WTC11 (cell line): ENCODE data around the gene MIOX. TPM values are rescaled to one million over a fixed set of nuclear protein-coding genes. Genes with fewer than 3 reads are reported as not detected.

Source experiments
- ATAC-seq: fragments of 200-7000 bp; cut with Tn5 transposase; 2 replicates; pipeline ENCODE4 v1.10.0; 2021; ENCODE audit warnings: mild to moderate bottlenecking, moderate library complexity
- CTCF ChIA-PET: fragments of 300-600 bp; sonication (Branson Sonifier 250); formaldehyde crosslinking; loops from one replicate; lab custom pipeline; 2021; ENCODE audit warnings: antibody characterized with exemption; lab: Charles Lee
- POLR2A ChIA-PET: fragments of 350-600 bp; sonication (Branson Sonifier 250); formaldehyde crosslinking; loops from one replicate; lab custom pipeline; 2021; ENCODE audit warnings: antibody characterized with exemption; lab: Charles Lee
- DNase-seq: peaks from one replicate; pipeline ENCODE4 v3.0.0; 2021; ENCODE audit warnings: low spot score
- H3K27ac Mint-ChIP-seq: 2 replicates; pipeline ENCODE4 v1.8.0; 2021; ENCODE audit warnings: mixed read lengths
- H3K27me3 Mint-ChIP-seq: 2 replicates; pipeline ENCODE4 v1.8.0; 2021; ENCODE audit warnings: low read depth, mild to moderate bottlenecking, moderate library complexity, mixed read lengths
- H3K36me3 Mint-ChIP-seq: 2 replicates; pipeline ENCODE4 v1.8.0; 2021; ENCODE audit warnings: mixed read lengths
- H3K4me1 Mint-ChIP-seq: 2 replicates; pipeline ENCODE4 v1.8.0; 2022; ENCODE audit warnings: mixed read lengths
- H3K4me3 Mint-ChIP-seq: 2 replicates; pipeline ENCODE4 v1.8.0; 2021; ENCODE audit warnings: mild to moderate bottlenecking, moderate library complexity, mixed read lengths
- H3K9me3 Mint-ChIP-seq: 2 replicates; pipeline ENCODE4 v1.8.0; 2021; ENCODE audit warnings: mixed read lengths
- CBFB ChIP-seq: sonication (generic); formaldehyde crosslinking; IDR thresholded peaks from 2 replicates; pipeline ENCODE4 v1.8.1; 2022; ENCODE audit warnings: mild to moderate bottlenecking, low read depth, missing genetic modification reagents
- CTCF ChIP-seq: fragments of 200-600 bp; IDR thresholded peaks from 2 replicates; pipeline ENCODE4 v1.8.0; 2022; ENCODE audit warnings: antibody characterized with exemption
- E2F5 ChIP-seq: sonication (generic); formaldehyde crosslinking; IDR thresholded peaks from 2 replicates; pipeline ENCODE4 v1.8.1; 2022; ENCODE audit warnings: mild to moderate bottlenecking, moderate library complexity, missing genetic modification reagents
- FOXK1 ChIP-seq: sonication (generic); formaldehyde crosslinking; IDR thresholded peaks from 2 replicates; pipeline ENCODE4 v1.8.0; 2022; ENCODE audit warnings: mild to moderate bottlenecking, moderate library complexity, missing genetic modification reagents
- FOXP1 ChIP-seq: sonication (generic); formaldehyde crosslinking; IDR thresholded peaks from 2 replicates; pipeline ENCODE4 v1.8.0; 2022; ENCODE audit warnings: missing genetic modification reagents, mild to moderate bottlenecking, moderate library complexity, borderline replicate concordance
- FOXP4 ChIP-seq: sonication (generic); formaldehyde crosslinking; IDR thresholded peaks from 2 replicates; pipeline ENCODE4 v1.8.0; 2022; ENCODE audit warnings: mild to moderate bottlenecking, missing genetic modification reagents
- GABPB1 ChIP-seq: sonication (generic); formaldehyde crosslinking; IDR thresholded peaks from 2 replicates; pipeline ENCODE4 v1.8.1; 2023; ENCODE audit warnings: mild to moderate bottlenecking, missing genetic modification reagents
- GRHL2 ChIP-seq: fragments of 250-450 bp; sonication (Bioruptor Pico); IDR thresholded peaks from 2 replicates; pipeline ENCODE4 v1.8.0; 2022; ENCODE audit warnings: mild to moderate bottlenecking, moderate library complexity; ENCODE audit not compliant: insufficient replicate concordance, severe bottlenecking
- JUN ChIP-seq: sonication (generic); formaldehyde crosslinking; IDR thresholded peaks from 2 replicates; pipeline ENCODE4 v1.8.0; 2023; ENCODE audit warnings: mild to moderate bottlenecking, missing genetic modification reagents
- MYBL2 ChIP-seq: sonication (generic); formaldehyde crosslinking; IDR thresholded peaks from 2 replicates; pipeline ENCODE4 v1.8.1; 2023; ENCODE audit warnings: mild to moderate bottlenecking, moderate library complexity, missing genetic modification reagents
- NR3C1 ChIP-seq: sonication (generic); formaldehyde crosslinking; conservative IDR thresholded peaks from 2 replicates; pipeline ENCODE4 v1.8.1; 2023; ENCODE audit warnings: low read depth, mild to moderate bottlenecking, missing genetic modification reagents
- RELA ChIP-seq: sonication (generic); formaldehyde crosslinking; IDR thresholded peaks from 2 replicates; pipeline ENCODE4 v1.8.1; 2022; ENCODE audit warnings: missing genetic modification reagents, mild to moderate bottlenecking, borderline replicate concordance
- RORB ChIP-seq: fragments of 250-450 bp; sonication (Bioruptor Pico); IDR thresholded peaks from 2 replicates; pipeline ENCODE4 v1.9.0; 2021; ENCODE audit warnings: mild to moderate bottlenecking
- SP1 ChIP-seq: sonication (generic); formaldehyde crosslinking; conservative IDR thresholded peaks from 2 replicates; pipeline ENCODE4 v1.8.1; 2022; ENCODE audit warnings: missing genetic modification reagents
- STAT6 ChIP-seq: sonication (generic); formaldehyde crosslinking; conservative IDR thresholded peaks from 2 replicates; pipeline ENCODE4 v1.8.1; 2023; ENCODE audit warnings: mild to moderate bottlenecking, low read depth, missing genetic modification reagents, moderate library complexity
- TEAD4 ChIP-seq: sonication (generic); formaldehyde crosslinking; IDR thresholded peaks from 2 replicates; pipeline ENCODE4 v1.8.0; 2022; ENCODE audit warnings: mild to moderate bottlenecking, missing genetic modification reagents
- ZNF121 ChIP-seq: sonication (generic); formaldehyde crosslinking; IDR thresholded peaks from 2 replicates; pipeline ENCODE4 v1.8.0; 2023; ENCODE audit warnings: missing genetic modification reagents
- ZNF219 ChIP-seq: sonication (generic); formaldehyde crosslinking; IDR thresholded peaks from 2 replicates; pipeline ENCODE4 v1.8.0; 2023; ENCODE audit warnings: missing genetic modification reagents, mild to moderate bottlenecking, borderline replicate concordance
- ZNF396 ChIP-seq: fragments of 250-450 bp; sonication (Bioruptor Pico); IDR thresholded peaks from 2 replicates; pipeline ENCODE4 v1.8.0; 2021; ENCODE audit warnings: mild to moderate bottlenecking, moderate library complexity, borderline replicate concordance
- ZNF416 ChIP-seq: fragments of 250-450 bp; sonication (Bioruptor Pico); IDR thresholded peaks from 2 replicates; pipeline ENCODE4 v1.9.0; 2021; ENCODE audit warnings: mild to moderate bottlenecking, inconsistent platforms
- total RNA-seq: library from RNA; stranded (reverse); gene quantifications from 3 replicates; pipeline ENCODE4 v1.2.3, GENCODE V29; 2021
- TF ChIP-seq, protein P1 (sequence below): sonication (generic); formaldehyde crosslinking; IDR thresholded peaks from 2 replicates; pipeline ENCODE4 v1.8.0; 2023; ENCODE audit warnings: missing genetic modification reagents
- TF ChIP-seq, protein P2 (sequence below): sonication (generic); formaldehyde crosslinking; IDR thresholded peaks from 2 replicates; pipeline ENCODE4 v1.8.1; 2022; ENCODE audit warnings: mild to moderate bottlenecking, missing genetic modification reagents, moderate library complexity, borderline replicate concordance
- TF ChIP-seq, protein P3 (sequence below): sonication (generic); formaldehyde crosslinking; IDR thresholded peaks from 2 replicates; pipeline ENCODE4 v1.8.1; 2023; ENCODE audit warnings: mild to moderate bottlenecking, missing genetic modification reagents, moderate library complexity
- TF ChIP-seq, protein P4 (sequence below): sonication (generic); formaldehyde crosslinking; IDR thresholded peaks from 2 replicates; pipeline ENCODE4 v1.8.0; 2022; ENCODE audit warnings: mild to moderate bottlenecking, missing genetic modification reagents

MIOX gene
- total RNA-seq, 1 experiment from 2014 or later: 0.33 TPM

GRCh38 chr22:50529897-50530579 is 43.4 kb downstream of the MIOX start, which contains the start of gene TYMP:
Gene TYMP, minus strand, starts transcription at chr22:50530012. Its CDS starts 303 bp downstream, at chr22:50529709.
- ATAC-seq: no peak
- no peaks in the 10 kb centered on the region for H3K9me3 Mint-ChIP-seq
- peaks cover 80% of the 10 kb centered on the region for H3K27me3 Mint-ChIP-seq
- ChIA-PET POLR2A (no interaction called here), CTCF (interaction anchor here (2.4 kb wide), 1 partner anchor 33 kb away, joined by 9 read pairs; the partner anchor contains the start of gene SYCE3)
- TF ChIP-seq NR3C1 (CRISPR knock-in tag) (no peak), FOXK1 (CRISPR knock-in tag) (0 out of 2 replicates have a peak, but pooled peaks have one; percentile 8), JUN (CRISPR knock-in tag) (0 out of 2 replicates have a peak, but pooled peaks have one; percentile 42), FOXP1 (0 out of 2 replicates have a peak, but pooled peaks have one; percentile 36), GABPB1 (CRISPR knock-in tag) (peak; percentile 80), CBFB (CRISPR knock-in tag) (0 out of 2 replicates have a peak, but pooled peaks have one; percentile 13), SP1 (CRISPR knock-in tag) (peak; percentile 61; the same call in 1 of the 2 replicates), ZNF416 (CRISPR knock-in tag) (no peak), RELA (CRISPR knock-in tag) (0 out of 2 replicates have a peak, but pooled peaks have one; percentile 50), STAT6 (no peak), ZNF121 (CRISPR knock-in tag) (peak; percentile 80), MYBL2 (peak; percentile 78; the same call in 1 of the 2 replicates)
- TF ChIP-seq, protein P1, sequence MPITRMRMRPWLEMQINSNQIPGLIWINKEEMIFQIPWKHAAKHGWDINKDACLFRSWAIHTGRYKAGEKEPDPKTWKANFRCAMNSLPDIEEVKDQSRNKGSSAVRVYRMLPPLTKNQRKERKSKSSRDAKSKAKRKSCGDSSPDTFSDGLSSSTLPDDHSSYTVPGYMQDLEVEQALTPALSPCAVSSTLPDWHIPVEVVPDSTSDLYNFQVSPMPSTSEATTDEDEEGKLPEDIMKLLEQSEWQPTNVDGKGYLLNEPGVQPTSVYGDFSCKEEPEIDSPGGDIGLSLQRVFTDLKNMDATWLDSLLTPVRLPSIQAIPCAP (CRISPR knock-in tag): no peak
- TF ChIP-seq, protein P2, sequence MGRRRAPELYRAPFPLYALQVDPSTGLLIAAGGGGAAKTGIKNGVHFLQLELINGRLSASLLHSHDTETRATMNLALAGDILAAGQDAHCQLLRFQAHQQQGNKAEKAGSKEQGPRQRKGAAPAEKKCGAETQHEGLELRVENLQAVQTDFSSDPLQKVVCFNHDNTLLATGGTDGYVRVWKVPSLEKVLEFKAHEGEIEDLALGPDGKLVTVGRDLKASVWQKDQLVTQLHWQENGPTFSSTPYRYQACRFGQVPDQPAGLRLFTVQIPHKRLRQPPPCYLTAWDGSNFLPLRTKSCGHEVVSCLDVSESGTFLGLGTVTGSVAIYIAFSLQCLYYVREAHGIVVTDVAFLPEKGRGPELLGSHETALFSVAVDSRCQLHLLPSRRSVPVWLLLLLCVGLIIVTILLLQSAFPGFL (CRISPR knock-in tag): 0 out of 2 replicates have a peak, but pooled peaks have one; percentile 66
- TF ChIP-seq, protein P3, sequence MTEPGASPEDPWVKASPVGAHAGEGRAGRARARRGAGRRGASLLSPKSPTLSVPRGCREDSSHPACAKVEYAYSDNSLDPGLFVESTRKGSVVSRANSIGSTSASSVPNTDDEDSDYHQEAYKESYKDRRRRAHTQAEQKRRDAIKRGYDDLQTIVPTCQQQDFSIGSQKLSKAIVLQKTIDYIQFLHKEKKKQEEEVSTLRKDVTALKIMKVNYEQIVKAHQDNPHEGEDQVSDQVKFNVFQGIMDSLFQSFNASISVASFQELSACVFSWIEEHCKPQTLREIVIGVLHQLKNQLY (CRISPR knock-in tag): no peak
- H3K27ac Mint-ChIP-seq: no peak within 1 kb of the TSS
- H3K4me3 Mint-ChIP-seq: peak within 1 kb of the TSS; percentile 72
- H3K4me1 Mint-ChIP-seq: peaks cover 15% of the 10 kb centered on the region
- DNase-seq: peak; percentile 48
- no peaks in the 10 kb centered on the region for H3K36me3 Mint-ChIP-seq

DNA sequence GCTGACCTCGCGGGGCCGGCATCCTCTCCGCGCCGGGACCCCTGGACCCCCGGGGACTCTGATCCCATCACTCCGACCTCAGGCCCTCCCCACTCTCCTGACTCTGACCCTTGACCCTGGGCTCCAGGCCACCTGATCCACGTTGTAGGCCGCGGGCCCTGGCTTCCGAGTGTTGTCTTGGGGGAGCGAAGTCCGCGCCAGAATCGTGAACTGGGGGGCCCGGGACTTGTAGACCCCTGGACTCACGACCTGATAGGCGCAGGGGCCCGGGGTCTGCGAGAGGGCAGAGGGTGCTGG is 43.9 kb downstream of the MIOX start:
- H3K4me1 Mint-ChIP-seq: peaks cover 15% of the 10 kb centered on the region
- ATAC-seq: no peak
- peaks cover 80% of the 10 kb centered on the region for H3K27me3 Mint-ChIP-seq
- H3K36me3 Mint-ChIP-seq: no peaks in the 10 kb centered on the region
- no peak for DNase-seq
- no peaks in the 10 kb centered on the region for H3K9me3 Mint-ChIP-seq
- H3K27ac Mint-ChIP-seq: no peak overlapping the region
- POLR2A ChIA-PET: no interaction called here
- peak overlapping the region; percentile 72 for H3K4me3 Mint-ChIP-seq
- CTCF ChIA-PET: no interaction called here
- TF ChIP-seq CTCF (no peak), FOXP4 (CRISPR knock-in tag) (no peak), ZNF396 (no peak), GRHL2 (CRISPR knock-in tag) (no peak), E2F5 (CRISPR knock-in tag) (no peak), TEAD4 (CRISPR knock-in tag) (no peak), RORB (CRISPR knock-in tag) (no peak), ZNF219 (no peak), JUN (CRISPR knock-in tag) (no peak), MYBL2 (no peak)
- TF ChIP-seq, protein P4, sequence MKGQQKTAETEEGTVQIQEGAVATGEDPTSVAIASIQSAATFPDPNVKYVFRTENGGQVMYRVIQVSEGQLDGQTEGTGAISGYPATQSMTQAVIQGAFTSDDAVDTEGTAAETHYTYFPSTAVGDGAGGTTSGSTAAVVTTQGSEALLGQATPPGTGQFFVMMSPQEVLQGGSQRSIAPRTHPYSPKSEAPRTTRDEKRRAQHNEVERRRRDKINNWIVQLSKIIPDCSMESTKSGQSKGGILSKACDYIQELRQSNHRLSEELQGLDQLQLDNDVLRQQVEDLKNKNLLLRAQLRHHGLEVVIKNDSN (CRISPR knock-in tag): no peak
